ENCODE results near the gene BACH2.

DNA sequence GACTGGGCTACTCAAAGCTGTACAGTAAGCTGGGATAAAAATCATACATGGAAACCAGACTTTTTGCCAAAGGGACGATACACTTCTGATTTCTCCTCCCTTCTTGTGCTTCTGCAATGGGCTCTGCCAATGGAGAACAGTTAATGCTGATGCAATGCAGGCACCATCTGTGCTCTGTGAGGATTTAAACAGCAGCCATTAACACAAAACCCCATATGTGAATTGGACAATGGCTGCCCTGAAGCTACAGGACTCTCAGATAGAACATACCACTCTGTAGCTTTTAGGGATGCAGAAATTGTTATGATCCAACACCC lies 330.5 kb downstream of the BACH2 start:
- TF ChIP-seq EZH2 (IDR thresholded peaks at IDR 0.05; ENCODE audit: insufficient read depth, poor library complexity, severe bottlenecking) = no peak
- no peak for TF ChIP-seq EZH2phosphoT487 (IDR thresholded peaks at IDR 0.05; ENCODE audit: insufficient read depth, low read depth)

Measured in GM23248 (cell line).